ENCODE data around the gene PIWIL1. TPM values are rescaled to one million over a fixed set of nuclear protein-coding genes. Genes with fewer than 3 reads are reported as not detected.

Gene PIWIL1
- total RNA-seq, result not detected

GRCh38 chr12:130337488-130338303, at the start of gene PIWIL1:
Gene PIWIL1, plus strand, starts transcription at chr12:130337887. Its CDS starts 4,705 bp downstream, at chr12:130342592.
- CTCF ChIA-PET, result interaction anchor here (0.9 to 1.9 kb wide), 2 partner anchors 38 to 61 kb away, joined by 3 to 5 read pairs; no protein-coding TSS in a partner anchor
- H3K9me3 Mint-ChIP-seq (ENCODE audit: low read depth), result no peaks in the 10 kb centered on the region

GRCh38 chr12:130288206-130288605, 49.5 kb upstream of the PIWIL1 start:
- POLR2A ChIA-PET, result no interaction called here
- no peak for ATAC-seq
- intact Hi-C loops (cut with DNase I, micrococcal nuclease), result no loop called here
- peaks cover 10% of the 10 kb centered on the region for H3K9me3 Mint-ChIP-seq (ENCODE audit: low read depth)
- H3K4me1 Mint-ChIP-seq, result no peaks in the 10 kb centered on the region
- peaks cover 8% of the 10 kb centered on the region for H3K27me3 Mint-ChIP-seq
- no peak for DNase-seq
- H3K27ac Mint-ChIP-seq, result no peak overlapping the region
- CTCF ChIA-PET, result interaction anchor here (0.6 kb wide), 1 partner anchor 41 kb away, joined by 3 read pairs; no protein-coding TSS in a partner anchor
- no peaks in the 10 kb centered on the region for H3K36me3 Mint-ChIP-seq (ENCODE audit: low read depth)
- no peak overlapping the region for H3K4me3 Mint-ChIP-seq

More at GRCh38 chr12:130337488-130338303, at the start of gene PIWIL1:
- intact Hi-C loops (cut with DNase I, micrococcal nuclease), result no loop called here
- POLR2A ChIA-PET, result no interaction called here
- no peaks in the 10 kb centered on the region for H3K4me1 Mint-ChIP-seq
- H3K27ac Mint-ChIP-seq, result no peak within 1 kb of the TSS
- no peak for DNase-seq
- ATAC-seq, result no peak
- no peak within 1 kb of the TSS for H3K4me3 Mint-ChIP-seq
- no peaks in the 10 kb centered on the region for H3K36me3 Mint-ChIP-seq (ENCODE audit: low read depth)
- H3K27me3 Mint-ChIP-seq, result peaks cover 27% of the 10 kb centered on the region

GRCh38 chr12:130288691-130289090, 49.0 kb upstream of the PIWIL1 start:
- ChIA-PET CTCF (no interaction called here), POLR2A (no interaction called here)
- DNase-seq (no peak), ATAC-seq (no peak)
- no peaks in the 10 kb centered on the region for H3K36me3 Mint-ChIP-seq (ENCODE audit: low read depth)
- H3K27me3 Mint-ChIP-seq, result peaks cover 8% of the 10 kb centered on the region
- H3K27ac Mint-ChIP-seq, result no peak overlapping the region
- H3K4me1 Mint-ChIP-seq, result no peaks in the 10 kb centered on the region
- intact Hi-C loops (cut with DNase I, micrococcal nuclease), result no loop called here
- H3K9me3 Mint-ChIP-seq (ENCODE audit: low read depth), result peaks cover 10% of the 10 kb centered on the region
- H3K4me3 Mint-ChIP-seq, result no peak overlapping the region

GRCh38 chr12:130290114-130290513, 47.6 kb upstream of the PIWIL1 start:
- Mint-ChIP-seq H3K9me3 (ENCODE audit: low read depth) (peaks cover 10% of the 10 kb centered on the region), H3K36me3 (ENCODE audit: low read depth) (no peaks in the 10 kb centered on the region), H3K27me3 (peaks cover 8% of the 10 kb centered on the region), H3K4me1 (no peaks in the 10 kb centered on the region), H3K27ac (no peak overlapping the region), H3K4me3 (no peak overlapping the region)
- ChIA-PET POLR2A (no interaction called here), CTCF (no interaction called here)
- intact Hi-C loops (cut with DNase I, micrococcal nuclease), result no loop called here
- ATAC-seq (no peak), DNase-seq (no peak)

- CTCF ChIA-PET, result no interaction called here
- H3K36me3 Mint-ChIP-seq (ENCODE audit: low read depth), result no peaks in the 10 kb centered on the region
- peaks cover 4% of the 10 kb centered on the region for H3K27me3 Mint-ChIP-seq
- no peaks in the 10 kb centered on the region for H3K4me1 Mint-ChIP-seq
- DNase-seq (no peak), ATAC-seq (no peak)
- no peak overlapping the region for H3K4me3 Mint-ChIP-seq
- intact Hi-C loops (cut with DNase I, micrococcal nuclease), result no loop called here
- peaks cover 2% of the 10 kb centered on the region for H3K9me3 Mint-ChIP-seq (ENCODE audit: low read depth)
- no peak overlapping the region for H3K27ac Mint-ChIP-seq
- POLR2A ChIA-PET, result interaction anchor here (0.7 kb wide), 1 partner anchor 263 kb away, joined by 12 read pairs; no protein-coding TSS in a partner anchor
These were observed 39.2 kb upstream of the PIWIL1 start for GRCh38 chr12:130298322-130299021.

GRCh38 chr12:130299574-130299973, 38.1 kb upstream of the PIWIL1 start:
- POLR2A ChIA-PET, result no interaction called here
- no peak for DNase-seq
- CTCF ChIA-PET, result interaction anchor here (0.6 kb wide), 1 partner anchor 16 kb away, joined by 3 read pairs; no protein-coding TSS in a partner anchor
- H3K27ac Mint-ChIP-seq, result no peak overlapping the region
- no peaks in the 10 kb centered on the region for H3K36me3 Mint-ChIP-seq (ENCODE audit: low read depth)
- no peaks in the 10 kb centered on the region for H3K4me1 Mint-ChIP-seq
- intact Hi-C loops (cut with DNase I, micrococcal nuclease), result no loop called here
- no peak overlapping the region for H3K4me3 Mint-ChIP-seq
- no peak for ATAC-seq
- peaks cover 4% of the 10 kb centered on the region for H3K27me3 Mint-ChIP-seq
- H3K9me3 Mint-ChIP-seq (ENCODE audit: low read depth), result peaks cover 2% of the 10 kb centered on the region

- Mint-ChIP-seq H3K4me3 (no peak overlapping the region), H3K36me3 (ENCODE audit: low read depth) (no peaks in the 10 kb centered on the region), H3K4me1 (no peaks in the 10 kb centered on the region), H3K27me3 (peaks cover 4% of the 10 kb centered on the region), H3K9me3 (ENCODE audit: low read depth) (peaks cover 2% of the 10 kb centered on the region), H3K27ac (no peak overlapping the region)
- DNase-seq, result no peak
- intact Hi-C loops (cut with DNase I, micrococcal nuclease), result no loop called here
- no peak for ATAC-seq
- ChIA-PET CTCF (no interaction called here), POLR2A (no interaction called here)
These were observed 37.6 kb upstream of the PIWIL1 start for GRCh38 chr12:130300090-130300489.

- ChIA-PET CTCF (no interaction called here), POLR2A (no interaction called here)
- no peak for DNase-seq
- Mint-ChIP-seq H3K36me3 (ENCODE audit: low read depth) (no peaks in the 10 kb centered on the region), H3K27me3 (peaks cover 7% of the 10 kb centered on the region), H3K9me3 (ENCODE audit: low read depth) (peaks cover 2% of the 10 kb centered on the region), H3K27ac (no peak overlapping the region), H3K4me1 (no peaks in the 10 kb centered on the region), H3K4me3 (no peak overlapping the region)
- intact Hi-C loops (cut with DNase I, micrococcal nuclease), result no loop called here
- ATAC-seq, result no peak
These were observed 36.8 kb upstream of the PIWIL1 start for GRCh38 chr12:130300737-130301535.

- Mint-ChIP-seq H3K4me3 (no peak overlapping the region), H3K4me1 (no peaks in the 10 kb centered on the region), H3K27me3 (peaks cover 7% of the 10 kb centered on the region), H3K36me3 (ENCODE audit: low read depth) (no peaks in the 10 kb centered on the region), H3K9me3 (ENCODE audit: low read depth) (peaks cover 2% of the 10 kb centered on the region), H3K27ac (no peak overlapping the region)
- POLR2A ChIA-PET, result no interaction called here
- ATAC-seq (no peak), DNase-seq (no peak)
- intact Hi-C loops (cut with DNase I, micrococcal nuclease), result no loop called here
- CTCF ChIA-PET, result no interaction called here
These were observed 36.1 kb upstream of the PIWIL1 start for GRCh38 chr12:130301559-130301958.

GRCh38 chr12:130303781-130304180, 33.9 kb upstream of the PIWIL1 start:
- ATAC-seq (no peak), DNase-seq (no peak)
- peaks cover 7% of the 10 kb centered on the region for H3K27me3 Mint-ChIP-seq
- no peak overlapping the region for H3K27ac Mint-ChIP-seq
- H3K9me3 Mint-ChIP-seq (ENCODE audit: low read depth), result no peaks in the 10 kb centered on the region
- CTCF ChIA-PET, result interaction anchor here (0.6 kb wide), 1 partner anchor 1122 kb away, joined by 3 read pairs; no protein-coding TSS in a partner anchor
- no peaks in the 10 kb centered on the region for H3K4me1 Mint-ChIP-seq
- H3K4me3 Mint-ChIP-seq, result no peak overlapping the region
- intact Hi-C loops (cut with DNase I, micrococcal nuclease), result no loop called here
- POLR2A ChIA-PET, result no interaction called here
- H3K36me3 Mint-ChIP-seq (ENCODE audit: low read depth), result no peaks in the 10 kb centered on the region

GRCh38 chr12:130307859-130308258, 29.8 kb upstream of the PIWIL1 start:
- peaks cover 5% of the 10 kb centered on the region for H3K27me3 Mint-ChIP-seq
- no peak for ATAC-seq
- ChIA-PET CTCF (interaction anchor here (0.6 to 0.7 kb wide), 2 partner anchors 77 to 1358 kb away, joined by 3 to 4 read pairs; no protein-coding TSS in a partner anchor), POLR2A (no interaction called here)
- no peaks in the 10 kb centered on the region for H3K9me3 Mint-ChIP-seq (ENCODE audit: low read depth)
- H3K4me3 Mint-ChIP-seq, result no peak overlapping the region
- H3K27ac Mint-ChIP-seq, result no peak overlapping the region
- H3K36me3 Mint-ChIP-seq (ENCODE audit: low read depth), result no peaks in the 10 kb centered on the region
- no peaks in the 10 kb centered on the region for H3K4me1 Mint-ChIP-seq
- intact Hi-C loops (cut with DNase I, micrococcal nuclease), result no loop called here
- DNase-seq, result no peak

All from activated CD4-positive, alpha-beta T cell treated with anti-CD3 and anti-CD28 coated beads for 36 hours (primary cell).